Esophagus squamous epithelium (tissue), 4 donors: ENCODE measurements around the gene NCR1.
"Not testable (repeated sequence)": the region's sequence is repeated elsewhere in the genome, so short reads cannot be mapped to it uniquely, and the experiment has no call there.

Experiments used
- POLR2A ChIP-seq, 4 donors: fragments of 450-650 bp; IDR thresholded peaks; one replicate each; pipeline ENCODE4 v1.6.1; 2017; ENCODE audit warnings: antibody characterized with exemption in 4 of 4, mild to moderate bottlenecking in 4 of 4, moderate library complexity in 3 of 4
- TF ChIP-seq, protein P1 (sequence below), 6 experiments: fragments of 450-650 bp in 4 of 6; fragments of 200-600 bp in 2 of 6; sonication (generic) in 2 of 6; IDR thresholded peaks; one replicate each; pipeline ENCODE4 v1.5.1; 2016 to 2019; ENCODE audit warnings: antibody characterized with exemption in 6 of 6, mild to moderate bottlenecking in 4 of 6, moderate library complexity in 4 of 6

DNA sequence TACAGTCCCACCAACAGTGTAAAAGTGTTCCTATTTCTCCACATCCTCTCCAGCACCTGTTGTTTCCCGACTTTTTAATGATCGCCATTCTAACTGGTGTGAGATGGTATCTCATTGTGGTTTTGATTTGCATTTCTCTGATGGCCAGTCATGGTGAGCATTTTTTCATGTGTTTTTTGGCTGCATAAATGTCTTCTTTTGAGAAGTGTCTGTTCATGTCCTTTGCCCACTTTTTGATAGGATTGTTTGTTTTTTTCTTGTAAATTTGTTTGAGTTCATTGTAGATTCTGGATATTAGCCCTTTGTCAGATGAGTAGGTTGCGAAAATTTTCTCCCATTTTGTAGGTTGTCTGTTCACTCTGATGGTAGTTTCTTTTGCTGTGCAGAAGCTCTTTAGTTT, 42.5 kb upstream of the NCR1 start:
- TF ChIP-seq POLR2A (IDR thresholded peaks at IDR 0.05), result not testable (repeated sequence)
- TF ChIP-seq, protein P1, sequence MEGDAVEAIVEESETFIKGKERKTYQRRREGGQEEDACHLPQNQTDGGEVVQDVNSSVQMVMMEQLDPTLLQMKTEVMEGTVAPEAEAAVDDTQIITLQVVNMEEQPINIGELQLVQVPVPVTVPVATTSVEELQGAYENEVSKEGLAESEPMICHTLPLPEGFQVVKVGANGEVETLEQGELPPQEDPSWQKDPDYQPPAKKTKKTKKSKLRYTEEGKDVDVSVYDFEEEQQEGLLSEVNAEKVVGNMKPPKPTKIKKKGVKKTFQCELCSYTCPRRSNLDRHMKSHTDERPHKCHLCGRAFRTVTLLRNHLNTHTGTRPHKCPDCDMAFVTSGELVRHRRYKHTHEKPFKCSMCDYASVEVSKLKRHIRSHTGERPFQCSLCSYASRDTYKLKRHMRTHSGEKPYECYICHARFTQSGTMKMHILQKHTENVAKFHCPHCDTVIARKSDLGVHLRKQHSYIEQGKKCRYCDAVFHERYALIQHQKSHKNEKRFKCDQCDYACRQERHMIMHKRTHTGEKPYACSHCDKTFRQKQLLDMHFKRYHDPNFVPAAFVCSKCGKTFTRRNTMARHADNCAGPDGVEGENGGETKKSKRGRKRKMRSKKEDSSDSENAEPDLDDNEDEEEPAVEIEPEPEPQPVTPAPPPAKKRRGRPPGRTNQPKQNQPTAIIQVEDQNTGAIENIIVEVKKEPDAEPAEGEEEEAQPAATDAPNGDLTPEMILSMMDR (IDR thresholded peaks at IDR 0.05), result not testable (repeated sequence)
